Neural progenitor cell (in vitro differentiated cells): ENCODE data around the gene IL7R. TPM values are rescaled to one million over a fixed set of nuclear protein-coding genes. Genes with fewer than 3 reads are reported as not detected.

ENCODE experiments used
- DNase-seq: peaks from one replicate; pipeline ENCODE4 v3.0.0-alpha.2; 2016; ENCODE audit warnings: low spot score
- H2AFZ ChIP-seq: fragments of 200-600 bp; sonication (generic); replicated peaks from 2 replicates; pipeline ENCODE4 v1.6.1; 2016; ENCODE audit warnings: antibody characterized with exemption
- H3F3A ChIP-seq: fragments of 200-600 bp; sonication (generic); 2 replicates; pipeline ENCODE4 v1.6.1; 2016; ENCODE audit warnings: antibody characterized with exemption, low read depth
- H3K27ac ChIP-seq: fragments of 200-600 bp; sonication (generic); 2 replicates; pipeline ENCODE4 v1.5.1; 2016; ENCODE audit warnings: mild to moderate bottlenecking
- H3K27me3 ChIP-seq: fragments of 200-600 bp; sonication (generic); 2 replicates; pipeline ENCODE4 v1.6.1; 2016; ENCODE audit warnings: mild to moderate bottlenecking, moderate library complexity
- H3K36me3 ChIP-seq: fragments of 200-600 bp; sonication (generic); 2 replicates; pipeline ENCODE4 v1.5.1; 2016
- H3K4me1 ChIP-seq: fragments of 200-600 bp; sonication (generic); 2 replicates; pipeline ENCODE4 v1.6.1; 2016; ENCODE audit warnings: mixed run types
- H3K4me2 ChIP-seq: fragments of 200-600 bp; sonication (generic); 2 replicates; pipeline ENCODE4 v1.6.1; 2016
- H3K4me3 ChIP-seq: fragments of 200-600 bp; sonication (generic); 2 replicates; pipeline ENCODE4 v1.5.1; 2016
- H3K79me2 ChIP-seq: fragments of 200-600 bp; sonication (generic); 2 replicates; pipeline ENCODE4 v1.6.1; 2016; ENCODE audit warnings: low read depth
- H3K9ac ChIP-seq: fragments of 200-600 bp; sonication (generic); 2 replicates; pipeline ENCODE4 v1.6.1; 2016
- H3K9me3 ChIP-seq: fragments of 200-600 bp; sonication (generic); 2 replicates; pipeline ENCODE4 v1.5.1; 2016; ENCODE audit warnings: low read depth
- H4K20me1 ChIP-seq: fragments of 200-600 bp; sonication (generic); 2 replicates; pipeline ENCODE4 v1.6.1; 2016; ENCODE audit warnings: low read depth
- H3K27ac Mint-ChIP-seq: 3 replicates; pipeline ENCODE4 v1.8.0; 2021; ENCODE audit warnings: mixed read lengths
- H3K27me3 Mint-ChIP-seq: 2 replicates; pipeline ENCODE4 v1.8.0; 2022; ENCODE audit warnings: low read depth, mild to moderate bottlenecking, inconsistent platforms, moderate library complexity, mixed read lengths; ENCODE audit not compliant: insufficient read depth
- H3K36me3 Mint-ChIP-seq: 3 replicates; pipeline ENCODE4 v1.8.0; 2021; ENCODE audit warnings: mixed read lengths
- H3K4me1 Mint-ChIP-seq: 3 replicates; pipeline ENCODE4 v1.8.0; 2021; ENCODE audit warnings: mixed read lengths
- H3K4me3 Mint-ChIP-seq: 3 replicates; pipeline ENCODE4 v1.8.0; 2021; ENCODE audit warnings: mild to moderate bottlenecking, moderate library complexity, mixed read lengths
- H3K9me3 Mint-ChIP-seq: 3 replicates; pipeline ENCODE4 v1.8.0; 2020; ENCODE audit warnings: mixed read lengths
- CTCF ChIP-seq: fragments of 200-600 bp; sonication (generic); IDR thresholded peaks from 2 replicates; pipeline ENCODE4 v1.5.1; 2017; ENCODE audit warnings: antibody characterized with exemption, mild to moderate bottlenecking
- EZH2 ChIP-seq: fragments of 200-600 bp; sonication (generic); IDR thresholded peaks from 2 replicates; pipeline ENCODE4 v1.6.1; 2017; ENCODE audit warnings: antibody characterized with exemption, mild to moderate bottlenecking, moderate library complexity
- EZH2phosphoT487 ChIP-seq: fragments of 200-600 bp; sonication (generic); IDR thresholded peaks from 2 replicates; pipeline ENCODE4 v1.6.1; 2017; ENCODE audit warnings: antibody characterized with exemption
- total RNA-seq: library from RNA; depleted of rRNA; stranded (reverse); fragments of >200 nt; gene quantifications from 2 replicates; pipeline ENCODE4 v1.2.3, GENCODE V29; 2015; ENCODE audit warnings: low replicate concordance

IL7R gene
- total RNA-seq, 1 donor from 2014 or later: not detected

GRCh38 chr5:35867998-35868397, 11.3 kb downstream of the IL7R start:
- no peak overlapping the region for H3K4me3 Mint-ChIP-seq
- Histone ChIP-seq H3K4me2 (no peak overlapping the region), H2AFZ (no peak overlapping the region), H3K9me3 (no peaks in the 10 kb centered on the region), H3K4me1 (no peaks in the 10 kb centered on the region), H3K27me3 (no peaks in the 10 kb centered on the region), H3K4me3 (no peak overlapping the region), H3K27ac (no peak overlapping the region), H3F3A (no peaks in the 10 kb centered on the region), H3K79me2 (no peaks in the 10 kb centered on the region), H4K20me1 (no peaks in the 10 kb centered on the region), H3K36me3 (no peaks in the 10 kb centered on the region), H3K9ac (no peak overlapping the region)
- H3K36me3 Mint-ChIP-seq: peaks cover 2% of the 10 kb centered on the region
- H3K9me3 Mint-ChIP-seq: peaks cover 2% of the 10 kb centered on the region
- no peak for DNase-seq
- H3K27ac Mint-ChIP-seq: no peak overlapping the region
- H3K4me1 Mint-ChIP-seq: peaks cover 6% of the 10 kb centered on the region
- TF ChIP-seq EZH2 (no peak), EZH2phosphoT487 (no peak), CTCF (no peak)
- H3K27me3 Mint-ChIP-seq: peaks cover 4% of the 10 kb centered on the region

- no peak for TF ChIP-seq CTCF
- TF ChIP-seq EZH2phosphoT487: no peak
- no peak for TF ChIP-seq EZH2
- no peaks in the 10 kb centered on the region for H3K4me1 ChIP-seq
- H3K9me3 ChIP-seq: no peaks in the 10 kb centered on the region
- H3K36me3 Mint-ChIP-seq: peaks cover 2% of the 10 kb centered on the region
- peaks cover 6% of the 10 kb centered on the region for H3K4me1 Mint-ChIP-seq
- H3K27ac Mint-ChIP-seq: no peak overlapping the region
- H3K9ac ChIP-seq: no peak overlapping the region
- H3K36me3 ChIP-seq: no peaks in the 10 kb centered on the region
- H3F3A ChIP-seq: no peaks in the 10 kb centered on the region
- no peak overlapping the region for H3K4me3 ChIP-seq
- no peak overlapping the region for H3K27ac ChIP-seq
- no peaks in the 10 kb centered on the region for H3K27me3 ChIP-seq
- no peak for DNase-seq
- H3K4me3 Mint-ChIP-seq: no peak overlapping the region
- peaks cover 3% of the 10 kb centered on the region for H3K27me3 Mint-ChIP-seq
- H3K4me2 ChIP-seq: no peak overlapping the region
- H3K9me3 Mint-ChIP-seq: peaks cover 2% of the 10 kb centered on the region
- H2AFZ ChIP-seq: no peak overlapping the region
- H3K79me2 ChIP-seq: no peaks in the 10 kb centered on the region
- no peaks in the 10 kb centered on the region for H4K20me1 ChIP-seq
Observed at GRCh38 chr5:35869685-35870277, 13.1 kb downstream of the IL7R start.

- H3K4me2 ChIP-seq: no peak overlapping the region
- no peak overlapping the region for H3K4me3 ChIP-seq
- H2AFZ ChIP-seq: no peak overlapping the region
- H3K36me3 ChIP-seq: no peaks in the 10 kb centered on the region
- Mint-ChIP-seq H3K27ac (no peak overlapping the region), H3K4me1 (peaks cover 6% of the 10 kb centered on the region), H3K36me3 (peaks cover 2% of the 10 kb centered on the region), H3K4me3 (no peak overlapping the region), H3K27me3 (peaks cover 3% of the 10 kb centered on the region), H3K9me3 (no peaks in the 10 kb centered on the region)
- no peaks in the 10 kb centered on the region for H3K9me3 ChIP-seq
- TF ChIP-seq EZH2: no peak
- TF ChIP-seq EZH2phosphoT487: no peak
- no peak for TF ChIP-seq CTCF
- no peaks in the 10 kb centered on the region for H3F3A ChIP-seq
- H3K9ac ChIP-seq: no peak overlapping the region
- no peaks in the 10 kb centered on the region for H3K4me1 ChIP-seq
- no peak overlapping the region for H3K27ac ChIP-seq
- no peaks in the 10 kb centered on the region for H3K79me2 ChIP-seq
- no peak for DNase-seq
- H4K20me1 ChIP-seq: no peaks in the 10 kb centered on the region
- no peaks in the 10 kb centered on the region for H3K27me3 ChIP-seq
Observed at GRCh38 chr5:35870605-35871004, 13.9 kb downstream of the IL7R start.
